GM21576 (cell line): ENCODE measurements around the gene ZSWIM2.
A peak's percentile ranks its signal among the peaks of the same experiment; 100 is the strongest.
"Not testable (repeated sequence)": the region's sequence is repeated elsewhere in the genome, so short reads cannot be mapped to it uniquely, and the experiment has no call there.

Experiments
- ATAC-seq: cut with Tn5 transposase; IDR thresholded peaks from one replicate; pipeline ENCODE4 v1.9.1; 2021; ENCODE audit warnings: mild to moderate bottlenecking, moderate library complexity; ENCODE audit not compliant: unreplicated experiment

The ZSWIM2 gene

GRCh38 chr2:186848873-186849578 lies at the start of gene ZSWIM2:
TSS of gene ZSWIM2 (minus strand) at chr2:186849170. CDS start at chr2:186849130, 40 bp downstream.
- ATAC-seq: no peak

GRCh38 chr2:186896220-186896619 lies 47.2 kb upstream of the ZSWIM2 start:
- not testable (repeated sequence) for ATAC-seq

- ATAC-seq: no peak
Measured at GRCh38 chr2:186895451-186895850, 46.5 kb upstream of the ZSWIM2 start.

- ATAC-seq: no peak
Measured at GRCh38 chr2:186894478-186894877, 45.5 kb upstream of the ZSWIM2 start.

GRCh38 chr2:186892821-186893220 lies 43.9 kb upstream of the ZSWIM2 start:
- no peak for ATAC-seq

- no peak for ATAC-seq
Measured at GRCh38 chr2:186891185-186891621, 42.2 kb upstream of the ZSWIM2 start.

GRCh38 chr2:186889101-186889879 lies 40.3 kb upstream of the ZSWIM2 start:
- no peak for ATAC-seq

GRCh38 chr2:186887107-186888090 lies 38.4 kb upstream of the ZSWIM2 start:
- ATAC-seq: no peak

GRCh38 chr2:186884587-186884986 lies 35.6 kb upstream of the ZSWIM2 start:
- ATAC-seq: no peak

GRCh38 chr2:186883666-186884065 lies 34.7 kb upstream of the ZSWIM2 start:
- no peak for ATAC-seq

- ATAC-seq: no peak
Measured at GRCh38 chr2:186882511-186883071, 33.6 kb upstream of the ZSWIM2 start.

- no peak for ATAC-seq
Measured at GRCh38 chr2:186881660-186882059, 32.7 kb upstream of the ZSWIM2 start.

GRCh38 chr2:186879312-186879711 lies 30.3 kb upstream of the ZSWIM2 start:
- no peak for ATAC-seq

- no peak for ATAC-seq
Measured at GRCh38 chr2:186874713-186875112, 25.7 kb upstream of the ZSWIM2 start.

- no peak for ATAC-seq
Measured at GRCh38 chr2:186871881-186872280, 22.9 kb upstream of the ZSWIM2 start.

GRCh38 chr2:186868344-186868743 lies 19.4 kb upstream of the ZSWIM2 start:
- no peak for ATAC-seq

- ATAC-seq: peak; percentile 62
Measured at GRCh38 chr2:186862869-186863709, 14.1 kb upstream of the ZSWIM2 start.

- no peak for ATAC-seq
Measured at GRCh38 chr2:186855216-186855615, 6.2 kb upstream of the ZSWIM2 start.

- ATAC-seq: no peak
Measured at GRCh38 chr2:186853951-186854350, 5.0 kb upstream of the ZSWIM2 start.

- ATAC-seq: no peak
Measured at GRCh38 chr2:186852508-186852907, 3.5 kb upstream of the ZSWIM2 start.
